Stimulated activated CD4-positive, alpha-beta T cell treated with anti-CD3 and anti-CD28 coated beads, Interleukin-12 subunit alpha, Interleukin-12 subunit beta, amount 100 ng/mL, for 48 hours (primary cell): ENCODE measurements around the gene FRMD3.

Experiments
- DNase-seq, 3 donors: peaks; one replicate each; pipeline ENCODE4 v3.0.0-alpha.2; 2020; ENCODE audit warnings: low read depth in 2 of 3, low spot score in 1 of 3

Gene FRMD3

GRCh38 chr9:83290692-83291091, 247.5 kb downstream of the FRMD3 start:
- no peak for DNase-seq

- no peak for DNase-seq
Measured at GRCh38 chr9:83287021-83287420, 251.2 kb downstream of the FRMD3 start.

DNA sequence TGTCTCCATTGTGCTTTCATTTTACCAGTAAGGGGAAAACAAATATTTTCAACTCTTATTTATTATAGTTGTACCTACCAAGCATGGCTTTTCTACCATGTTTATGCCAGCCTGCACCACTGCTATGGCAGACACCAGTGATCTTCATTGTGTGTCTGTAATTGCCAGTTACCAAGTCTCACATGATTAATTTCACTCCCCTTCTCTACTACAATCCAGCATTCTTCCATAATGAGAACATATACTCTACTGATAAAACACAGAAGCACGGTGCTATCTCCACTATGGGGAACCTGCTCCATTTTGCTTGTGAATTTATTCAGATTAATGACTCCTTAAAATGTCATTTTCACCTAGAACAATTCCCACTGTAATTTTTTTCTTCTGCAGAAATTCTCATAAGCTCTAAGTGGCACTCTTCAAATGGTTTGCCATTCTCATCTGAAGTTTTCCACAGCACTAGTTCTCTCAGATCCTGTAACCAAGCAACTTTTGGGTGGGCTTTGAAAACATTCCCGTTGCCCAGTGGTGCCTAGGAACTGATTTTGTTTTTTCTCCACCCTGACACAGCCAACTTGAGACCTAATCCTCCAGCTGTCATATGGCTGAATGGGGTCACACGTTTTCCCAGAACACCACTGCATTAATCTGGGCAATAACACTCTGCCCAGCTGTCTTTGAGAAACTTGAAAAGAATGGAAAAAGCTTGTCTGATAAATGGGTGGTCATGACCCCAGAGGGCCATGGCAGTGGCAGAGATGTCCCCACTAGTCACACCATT, 252.6 kb downstream of the FRMD3 start:
- DNase-seq: no peak

DNA sequence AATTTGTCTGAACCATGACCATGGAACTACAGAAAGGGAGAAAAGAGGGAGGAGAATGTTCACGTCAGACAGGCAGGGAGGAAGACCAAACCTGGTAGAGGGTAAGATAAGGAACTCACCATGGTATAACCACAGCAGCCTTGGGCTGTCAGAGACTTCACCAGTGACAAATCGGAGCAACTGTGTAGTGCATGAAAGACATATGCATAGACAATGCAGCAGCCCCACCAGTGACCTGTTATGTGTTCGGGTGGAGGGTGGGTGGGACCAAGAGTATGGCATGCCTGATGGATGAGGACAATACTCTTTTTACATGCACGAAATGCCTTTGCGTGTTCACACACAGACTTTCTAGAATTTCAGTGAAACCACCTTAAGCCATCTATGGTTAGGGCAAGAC, 253.5 kb downstream of the FRMD3 start:
- no peak for DNase-seq

- DNase-seq: no peak
Measured at GRCh38 chr9:83283528-83283927, 254.7 kb downstream of the FRMD3 start.

DNA sequence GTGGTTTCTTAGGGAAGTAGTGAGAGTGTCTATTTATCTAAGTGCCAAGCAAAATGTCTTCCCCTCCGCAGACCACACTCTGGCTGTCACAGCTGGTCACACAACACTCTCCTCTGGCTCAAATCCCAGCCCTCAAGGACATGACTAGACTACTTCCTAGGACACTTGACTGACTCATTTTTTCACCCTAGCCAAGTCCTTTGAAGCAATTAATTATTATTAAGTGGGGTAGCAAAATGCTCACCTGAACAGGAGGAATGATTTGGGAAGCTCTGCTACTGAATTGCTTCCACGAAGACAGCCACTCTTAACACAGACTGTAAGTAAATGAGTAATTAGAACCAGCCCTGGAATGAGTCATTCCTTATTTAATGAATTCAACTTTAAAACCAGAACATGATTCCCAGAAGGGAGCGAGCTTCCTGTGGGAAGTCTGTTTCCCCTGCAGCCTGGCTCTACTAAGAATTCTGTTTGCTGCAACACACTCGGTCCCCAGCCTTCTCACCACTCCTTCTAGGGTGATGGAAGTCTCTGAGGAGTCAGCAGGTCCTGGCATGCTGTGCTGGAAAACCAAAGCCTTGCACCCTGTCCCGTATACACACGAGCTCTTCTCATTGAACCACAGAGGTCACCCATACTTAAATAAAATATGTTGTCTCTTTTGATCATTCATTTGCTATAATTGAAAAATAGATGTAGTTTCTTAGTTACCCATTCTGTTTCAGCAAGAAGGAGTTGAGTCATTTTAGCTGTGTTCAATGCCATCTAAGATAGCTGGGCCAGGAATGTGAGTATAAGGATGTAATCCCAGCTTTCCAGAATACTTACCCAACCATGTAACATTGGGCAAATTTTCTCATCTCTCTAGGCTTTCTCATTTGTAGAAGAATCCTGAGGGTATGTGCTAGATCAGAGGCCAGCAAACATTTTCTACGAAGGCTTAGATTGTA, 256.6 kb downstream of the FRMD3 start:
- no peak for DNase-seq

DNA sequence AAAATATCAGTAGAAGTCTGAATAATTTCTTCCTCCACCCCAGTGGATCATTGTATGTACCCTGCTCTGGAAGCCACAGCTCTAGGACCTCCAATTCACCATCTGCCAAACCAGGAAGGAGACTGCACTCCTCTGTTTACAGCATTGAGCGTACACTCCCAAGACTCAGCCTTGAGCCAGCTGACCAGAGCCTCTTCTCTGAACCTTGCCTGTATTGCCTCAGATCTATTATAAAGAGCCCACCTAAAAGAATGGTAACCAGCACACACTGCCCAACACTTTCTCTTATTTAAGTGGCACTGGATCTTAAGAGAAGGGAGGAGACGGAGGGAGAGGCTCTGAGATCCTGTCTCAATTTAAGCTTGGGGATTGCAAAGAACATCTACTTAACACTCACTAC, 257.4 kb downstream of the FRMD3 start:
- no peak for DNase-seq

GRCh38 chr9:83280268-83280667, 257.9 kb downstream of the FRMD3 start:
- DNase-seq: no peak

- DNase-seq: no peak
Measured at GRCh38 chr9:83274787-83275186, 263.4 kb downstream of the FRMD3 start.

DNA sequence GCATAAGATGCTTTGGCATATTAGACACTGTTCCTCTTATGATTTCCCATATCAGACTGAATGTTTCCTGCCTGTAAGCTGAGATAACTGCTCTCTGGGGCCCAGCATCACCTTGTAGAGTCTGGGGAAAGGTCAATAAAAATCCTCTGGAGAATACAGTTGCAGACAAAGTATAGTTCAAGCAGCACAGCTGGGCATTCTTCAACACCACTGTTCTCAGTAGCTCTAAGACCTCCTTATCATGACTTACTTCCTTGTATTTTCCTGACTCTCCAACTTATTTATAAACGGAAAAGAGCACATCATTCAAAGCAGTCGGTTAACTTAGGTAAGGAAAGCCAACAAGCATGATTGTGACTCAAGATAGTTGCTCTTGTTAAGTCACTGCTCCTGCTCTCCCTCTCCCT, 266.5 kb downstream of the FRMD3 start:
- DNase-seq: no peak

GRCh38 chr9:83270116-83270515, 268.1 kb downstream of the FRMD3 start:
- DNase-seq: no peak

GRCh38 chr9:83267741-83268140, 270.5 kb downstream of the FRMD3 start:
- DNase-seq: no peak

DNA sequence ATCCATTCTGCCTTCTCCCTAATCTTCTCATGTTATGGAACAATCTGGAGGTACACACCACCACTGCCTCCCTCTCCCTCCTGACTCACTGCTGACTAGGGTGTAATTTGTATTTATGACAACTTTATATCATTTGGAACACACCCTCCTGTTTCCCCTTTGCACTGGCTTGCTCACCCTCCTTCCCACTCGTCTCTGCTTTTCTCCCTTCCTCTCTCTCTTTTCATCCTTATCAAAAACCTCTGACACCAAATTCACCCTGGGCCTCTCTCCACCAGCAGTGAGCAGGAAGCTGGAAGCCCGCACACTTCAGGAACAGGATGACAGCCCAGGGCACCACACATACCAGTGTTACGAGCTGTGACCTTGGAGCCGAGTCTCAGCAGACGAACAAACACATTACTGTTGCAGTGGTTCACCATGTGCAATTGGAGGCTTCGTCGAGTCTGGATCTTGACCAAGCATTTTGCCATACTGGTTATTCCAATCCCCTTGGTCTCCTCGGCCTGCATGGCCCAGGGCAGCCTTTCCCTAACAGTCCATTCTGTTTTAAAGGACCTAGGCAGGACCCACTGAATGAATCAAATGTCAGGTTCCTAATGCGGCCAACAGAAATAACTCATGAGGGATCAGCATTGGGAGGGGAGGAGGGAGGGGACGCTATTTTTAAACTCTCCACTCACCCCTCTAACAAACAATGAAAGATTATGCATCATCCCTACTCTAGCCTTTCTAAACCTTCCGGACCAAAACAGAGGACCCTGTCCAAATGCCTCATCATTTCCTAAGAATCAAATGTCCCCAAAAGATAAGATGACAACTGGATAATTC, 271.3 kb downstream of the FRMD3 start:
- no peak for DNase-seq

- no peak for DNase-seq
Measured at GRCh38 chr9:83266331-83266665, 271.9 kb downstream of the FRMD3 start.

DNA sequence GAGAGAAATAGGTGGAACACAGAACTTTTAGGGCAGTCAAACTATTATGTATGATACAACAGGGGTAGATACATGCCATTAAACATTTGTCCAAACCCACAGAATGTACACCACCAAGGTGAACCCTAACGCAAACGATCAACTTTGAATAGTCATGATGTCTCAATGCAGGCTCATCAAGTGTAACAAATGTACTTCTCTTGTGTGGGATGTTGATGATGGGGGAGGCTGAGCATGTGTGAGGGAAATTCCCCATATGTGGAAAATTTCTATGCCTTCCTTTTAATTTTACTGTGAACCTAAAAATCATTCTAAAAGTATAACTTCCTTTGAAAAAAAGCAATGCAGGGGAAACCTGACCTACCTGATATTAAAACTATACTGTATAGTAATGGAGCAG, 273.9 kb downstream of the FRMD3 start:
- no peak for DNase-seq

DNA sequence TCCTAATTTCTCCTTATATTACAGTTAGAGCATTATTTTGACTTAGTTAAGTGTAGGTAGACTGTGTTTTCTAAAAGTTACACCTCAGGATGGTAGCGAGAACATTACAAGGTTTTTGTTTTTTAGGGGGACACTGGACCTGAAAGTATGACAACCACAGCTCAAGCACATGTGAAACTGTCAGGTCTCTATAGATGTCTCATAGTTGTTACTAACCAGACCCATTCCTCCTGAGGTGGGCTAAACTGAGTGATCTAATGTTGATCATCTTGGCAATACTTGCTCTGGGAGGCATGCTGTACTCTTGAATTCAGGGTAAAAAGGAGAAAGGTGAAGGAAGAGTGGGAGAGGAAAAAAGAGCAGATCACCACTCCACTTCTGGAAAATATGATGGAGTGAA, 278.6 kb downstream of the FRMD3 start:
- no peak for DNase-seq

GRCh38 chr9:83257937-83258891, 280.0 kb downstream of the FRMD3 start:
- DNase-seq: no peak

- no peak for DNase-seq
Measured at GRCh38 chr9:83247732-83248131, 290.5 kb downstream of the FRMD3 start.

DNA sequence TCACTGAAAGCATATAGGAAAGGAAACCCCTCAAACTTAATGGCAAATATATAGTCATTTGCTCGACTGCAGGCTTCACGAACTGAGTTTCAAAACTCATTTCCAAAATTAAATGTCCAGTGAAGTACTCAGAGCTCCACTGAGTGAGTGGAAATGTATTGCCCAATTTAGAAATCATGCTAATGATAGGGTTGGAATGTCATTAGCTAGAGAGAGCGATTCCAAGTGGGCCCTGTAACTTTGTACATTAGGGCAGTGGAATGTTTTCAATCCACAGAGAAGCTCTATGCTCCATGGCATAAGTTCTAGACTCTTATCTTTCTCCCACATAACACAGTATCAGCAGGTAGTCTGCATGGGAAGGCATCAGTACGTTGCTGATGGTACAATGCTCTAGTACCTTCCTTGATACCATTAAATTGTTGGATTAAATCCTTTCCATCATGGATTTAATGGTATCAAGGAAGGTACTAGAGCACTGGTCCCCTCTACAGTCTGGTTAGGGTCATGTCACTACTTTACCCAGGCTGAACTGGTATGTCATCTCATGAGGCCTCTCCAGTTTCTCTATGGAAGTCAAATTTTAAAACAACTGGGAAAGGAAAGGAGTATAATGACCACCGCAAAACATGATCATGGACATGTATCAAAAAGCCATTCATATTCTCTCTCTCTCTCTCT, 292.1 kb downstream of the FRMD3 start:
- DNase-seq: no peak

DNA sequence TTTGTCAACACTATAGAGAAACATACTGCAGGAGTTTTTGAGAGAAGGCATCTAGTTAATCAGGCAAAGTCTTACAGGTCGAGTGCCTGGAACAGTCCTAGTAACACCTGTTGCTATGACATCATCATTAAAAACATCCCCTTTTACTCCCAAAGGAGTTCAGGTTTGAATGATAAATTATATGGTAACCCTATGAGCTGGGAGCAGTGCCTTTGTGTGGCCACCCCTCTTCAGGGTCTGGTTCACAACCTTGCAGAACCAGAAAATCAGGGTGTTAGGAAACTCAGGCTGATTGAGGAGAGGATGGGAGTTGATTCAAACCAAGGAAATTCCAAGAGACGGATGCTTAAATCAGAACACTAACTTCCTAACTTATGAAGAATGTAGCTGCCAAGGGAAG, 296.1 kb downstream of the FRMD3 start:
- DNase-seq: no peak
